Lung (tissue), 12 donors: ENCODE data around the gene CCDC102A. TPM values are rescaled to one million over a fixed set of nuclear protein-coding genes. Genes with fewer than 3 reads are reported as not detected.

Experiments
- ATAC-seq: fragments of 200-7000 bp; cut with Tn5 transposase; one replicate; pipeline ENCODE4 v1.9.1; 2020; ENCODE audit warnings: moderate number of reproducible peaks; ENCODE audit not compliant: insufficient read depth, low FRiP score
- DNase-seq, 3 donors: peaks; one replicate each; pipeline ENCODE4 v3.0.0-alpha.2; 2013 to 2017
- H3K27ac ChIP-seq, 2 donors: one replicate each; pipeline ENCODE4 v1.5.1; 2013; ENCODE audit warnings: mild to moderate bottlenecking in 2 of 2, moderate library complexity in 2 of 2, control low read depth in 1 of 2, inconsistent platforms in 1 of 2, low read depth in 1 of 2, low read length in 1 of 2
- H3K27me3 ChIP-seq, 3 donors: one replicate each; pipeline ENCODE4 v1.5.1; 2013; ENCODE audit warnings: low read length in 2 of 3; ENCODE audit not compliant: control insufficient read depth in 3 of 3, insufficient read depth in 3 of 3
- H3K36me3 ChIP-seq, 4 donors: one replicate each; pipeline ENCODE4 v1.5.1; 2013; ENCODE audit warnings: low read length in 4 of 4, mild to moderate bottlenecking in 1 of 4, moderate library complexity in 1 of 4; ENCODE audit not compliant: control insufficient read depth in 4 of 4, insufficient read depth in 4 of 4
- H3K4me1 ChIP-seq, 5 donors: one replicate each; pipeline ENCODE4 v1.5.1; 2013; ENCODE audit warnings: low read length in 5 of 5, mild to moderate bottlenecking in 2 of 5, moderate library complexity in 1 of 5; ENCODE audit not compliant: control insufficient read depth in 5 of 5, insufficient read depth in 5 of 5
- H3K4me3 ChIP-seq: one replicate; pipeline ENCODE4 v1.5.1; 2013; ENCODE audit warnings: mild to moderate bottlenecking, control low read depth, moderate library complexity
- H3K9ac ChIP-seq, 2 donors: one replicate each; pipeline ENCODE4 v1.5.1; 2013; ENCODE audit warnings: low read length in 2 of 2, control low read depth in 1 of 2; ENCODE audit not compliant: insufficient read depth in 1 of 2
- H3K9me3 ChIP-seq, 4 donors: one replicate each; pipeline ENCODE4 v1.5.1; 2013; ENCODE audit warnings: low read length in 3 of 4, mild to moderate bottlenecking in 1 of 4, moderate library complexity in 1 of 4; ENCODE audit not compliant: control insufficient read depth in 4 of 4, insufficient read depth in 3 of 4
- WGBS, 2 donors: extraction: QIAGEN DNeasy Blood & Tissue Kit; methylation state at CpG; one replicate each; pipeline ENCODE4 v1.1.7; 2013; 5-methylcytosine and 5-hydroxymethylcytosine counted together
- polyA plus RNA-seq, 2 donors: library from polyadenylated mRNA; stranded (reverse); fragments of 200-250 nt; gene quantifications; one replicate each; pipeline ENCODE4 v1.2.1, GENCODE V29; 2013
- total RNA-seq, 2 donors: library from RNA; depleted of rRNA in 1 of 2; stranded (reverse); fragments of >200 nt in 1 of 2; gene quantifications; one replicate each; pipeline ENCODE4 v1.2.1, GENCODE V29; 2014 to 2021
- TF ChIP-seq, protein P1 (sequence below): IDR thresholded peaks from 2 replicates; pipeline ENCODE4 v1.5.1; 2012; ENCODE audit warnings: mild to moderate bottlenecking; ENCODE audit errors: control extremely low read depth, extremely low read depth
- donor health status: control.
- donor health status: control.
- donor health status: Bipolar disorder and iron deficiency.
- donor health status: healthy.
- donor health status: DM: yes; HTN: yes; CAD: no.

The CCDC102A gene
- total and polyA plus RNA-seq, 4 donors = 3.6 to 14.0 (median 6.9) TPM

GRCh38 chr16:57562669-57563486 lies 26.5 kb upstream of the CCDC102A start:
- no peak overlapping the region for H3K4me3 ChIP-seq
- TF ChIP-seq, protein P1, sequence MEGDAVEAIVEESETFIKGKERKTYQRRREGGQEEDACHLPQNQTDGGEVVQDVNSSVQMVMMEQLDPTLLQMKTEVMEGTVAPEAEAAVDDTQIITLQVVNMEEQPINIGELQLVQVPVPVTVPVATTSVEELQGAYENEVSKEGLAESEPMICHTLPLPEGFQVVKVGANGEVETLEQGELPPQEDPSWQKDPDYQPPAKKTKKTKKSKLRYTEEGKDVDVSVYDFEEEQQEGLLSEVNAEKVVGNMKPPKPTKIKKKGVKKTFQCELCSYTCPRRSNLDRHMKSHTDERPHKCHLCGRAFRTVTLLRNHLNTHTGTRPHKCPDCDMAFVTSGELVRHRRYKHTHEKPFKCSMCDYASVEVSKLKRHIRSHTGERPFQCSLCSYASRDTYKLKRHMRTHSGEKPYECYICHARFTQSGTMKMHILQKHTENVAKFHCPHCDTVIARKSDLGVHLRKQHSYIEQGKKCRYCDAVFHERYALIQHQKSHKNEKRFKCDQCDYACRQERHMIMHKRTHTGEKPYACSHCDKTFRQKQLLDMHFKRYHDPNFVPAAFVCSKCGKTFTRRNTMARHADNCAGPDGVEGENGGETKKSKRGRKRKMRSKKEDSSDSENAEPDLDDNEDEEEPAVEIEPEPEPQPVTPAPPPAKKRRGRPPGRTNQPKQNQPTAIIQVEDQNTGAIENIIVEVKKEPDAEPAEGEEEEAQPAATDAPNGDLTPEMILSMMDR = no peak
- H3K4me1 ChIP-seq = no peaks in the 10 kb centered on the region
- DNase-seq (no peak), ATAC-seq (no peak)
- H3K27ac ChIP-seq = no peak overlapping the region
- H3K27me3 ChIP-seq = peaks cover 0 to 2% (median 0%) of the 10 kb centered on the region in 3 donors
- H3K9me3 ChIP-seq = peaks cover 0 to 15% (median 7%) of the 10 kb centered on the region in 4 donors
- H3K9ac ChIP-seq = no peak overlapping the region
- H3K36me3 ChIP-seq = no peaks in the 10 kb centered on the region
- 85% methylated on average over 8 of the region's 8 CpGs for WGBS, 2 donors

DNA sequence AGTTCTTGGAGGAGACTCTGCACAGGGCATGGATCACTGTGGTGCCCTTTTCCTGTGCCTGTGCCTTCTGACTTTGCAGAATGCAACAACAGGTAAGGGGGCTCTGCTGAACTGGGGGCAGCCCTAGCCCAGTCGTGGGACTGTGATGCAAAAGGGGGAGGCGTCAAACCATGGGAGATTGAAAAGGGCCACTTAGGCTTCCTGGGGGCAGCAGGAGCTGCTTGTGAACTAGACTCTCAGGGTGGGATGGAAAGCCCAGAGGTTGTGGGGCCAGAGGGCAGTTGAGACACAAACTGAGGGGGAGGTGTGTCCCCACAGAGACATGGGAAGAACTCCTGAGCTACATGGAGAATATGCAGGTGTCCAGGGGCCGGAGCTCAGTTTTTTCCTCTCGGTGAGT lies 25.7 kb upstream of the CCDC102A start:
- no peak overlapping the region for H3K9ac ChIP-seq
- H3K36me3 ChIP-seq = no peaks in the 10 kb centered on the region
- H3K9me3 ChIP-seq = peaks cover 0 to 15% (median 7%) of the 10 kb centered on the region in 4 donors
- ATAC-seq (no peak), DNase-seq (no peak)
- no peak overlapping the region for H3K4me3 ChIP-seq
- H3K4me1 ChIP-seq = no peaks in the 10 kb centered on the region
- WGBS, 2 donors = 96 to 97% methylated on average over 4 of the region's 4 CpGs
- TF ChIP-seq, protein P1 = no peak
- H3K27me3 ChIP-seq = peaks cover 0 to 2% (median 0%) of the 10 kb centered on the region in 3 donors
- no peak overlapping the region for H3K27ac ChIP-seq

DNA sequence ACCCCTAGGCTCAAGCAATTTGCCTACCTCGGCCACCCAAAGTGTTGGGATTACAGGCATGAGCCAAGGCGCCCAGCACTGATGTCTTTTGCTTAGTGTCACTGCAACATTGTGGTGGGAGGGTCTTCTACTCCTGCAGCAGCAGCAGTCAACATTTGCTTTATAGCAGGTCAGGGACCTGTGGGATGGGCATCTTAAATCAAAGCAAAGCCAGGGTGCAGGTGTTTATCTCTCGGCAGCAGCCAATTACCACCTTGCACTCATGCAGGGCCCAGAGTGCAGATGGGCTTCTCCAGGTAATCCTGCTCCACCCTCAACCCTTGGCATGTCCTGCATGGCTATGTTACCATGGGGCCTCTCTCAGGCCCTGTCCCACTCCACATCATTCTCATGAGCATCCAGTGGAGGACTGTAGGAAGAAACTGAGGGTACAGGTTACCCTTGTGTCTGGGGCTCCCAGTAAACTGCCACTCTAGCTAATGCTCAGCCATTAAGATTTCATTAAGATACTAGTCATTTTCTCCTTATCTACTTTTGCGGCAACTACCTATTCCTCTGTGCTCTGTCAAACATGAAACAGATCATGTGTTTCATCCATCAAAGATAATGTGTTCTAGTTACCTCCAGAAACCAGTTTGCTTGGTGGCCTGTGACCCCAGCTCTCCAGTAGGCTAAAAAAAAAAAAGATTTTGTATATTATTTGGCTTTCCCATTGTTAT lies 22.9 kb upstream of the CCDC102A start:
- Histone ChIP-seq H3K36me3 (no peaks in the 10 kb centered on the region), H3K27ac (no peak overlapping the region), H3K4me3 (no peak overlapping the region), H3K9ac (no peak overlapping the region), H3K27me3 (peaks cover 0 to 2% (median 0%) of the 10 kb centered on the region in 3 donors), H3K9me3 (peaks cover 0 to 15% (median 7%) of the 10 kb centered on the region in 4 donors), H3K4me1 (no peaks in the 10 kb centered on the region)
- 82 to 87% methylated on average over 4 of the region's 4 CpGs for WGBS, 2 donors
- ATAC-seq (no peak), DNase-seq (no peak)
- TF ChIP-seq, protein P1 = no peak
